Cardiac septum (tissue), 1 donor: Measurements from ENCODE around the gene PHLDA3. TPM values are rescaled to one million over a fixed set of nuclear protein-coding genes. Genes with fewer than 3 reads are reported as not detected.

Source experiments
- DNase-seq: peaks from one replicate; pipeline ENCODE4 v3.0.0-alpha.2; 2020; ENCODE audit warnings: low spot score
- intact Hi-C: fragments of 100-400 bp; cut with DNase I; formaldehyde crosslinking; loops from one replicate; pipeline ENCODE4 v1.14.0; 2022
- long read RNA-seq: library from polyadenylated mRNA; unstranded; transcript quantifications from one replicate; pipeline ENCODE4 v2.0.0, GENCODE V29; 2021
- total RNA-seq: library from RNA; stranded (reverse); fragmentation: NEBNext Ultra II Directional; extraction: Animal tissue kit (Norgen Biotek cat#: 25700); gene quantifications from one replicate; pipeline ENCODE4 v1.2.1, GENCODE V29; 2021
- donor health status: DM: no; HTN: no; CAD: no.

Gene PHLDA3
- total RNA-seq: 44.6 TPM
- long read RNA-seq, transcript PHLDA3-202 (2 exons, 2,640 nt): major isoform, 133 of 145 reads
- long read RNA-seq, partial matches to known transcripts: 0 of 145 reads
- long read RNA-seq, other reads (novel, unspliced or antisense): 11 of 145 reads

DNA sequence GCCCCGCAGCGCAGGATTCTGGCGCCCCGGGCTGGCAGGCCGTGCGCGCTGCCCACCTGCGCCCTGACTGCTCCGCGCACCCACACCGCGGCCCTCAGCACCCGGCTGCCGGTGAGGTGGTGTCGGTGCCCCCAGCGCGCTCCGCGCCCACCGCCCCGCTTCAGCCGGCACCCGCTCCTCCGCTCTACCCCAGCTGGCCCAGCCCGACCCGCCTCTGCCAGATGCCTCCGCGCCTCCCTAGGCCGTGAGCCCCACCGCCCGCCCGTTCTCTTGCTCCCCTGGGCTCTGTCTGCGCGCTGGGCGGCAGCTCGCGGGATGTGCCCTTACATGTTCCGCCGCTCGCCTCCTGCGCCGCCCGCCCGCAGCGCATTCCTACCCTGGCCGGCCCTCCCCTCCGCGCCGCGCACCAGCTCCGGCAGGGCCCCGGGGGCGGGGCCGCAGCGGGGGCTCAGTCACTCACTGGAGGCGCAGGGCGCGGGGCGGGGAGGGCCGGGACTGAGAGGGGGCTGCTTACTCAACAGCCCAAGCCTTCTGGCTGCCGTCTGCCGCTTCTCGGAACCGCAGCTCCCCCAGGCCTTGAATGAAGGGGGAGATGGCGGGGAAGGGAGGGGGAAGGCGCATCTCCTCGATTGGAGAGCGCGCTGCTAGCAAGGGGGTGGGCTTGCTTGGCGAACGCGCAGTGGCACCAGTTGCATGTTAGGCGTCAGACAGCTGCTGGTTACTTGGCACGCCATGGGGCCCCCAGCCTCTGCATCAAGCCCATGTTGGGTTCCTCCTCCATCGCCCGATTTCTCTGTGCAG lies at the start of gene PHLDA3:
TSS of gene PHLDA3 (minus strand) at position 345 of the 801 bp plus-strand sequence. CDS start 402 bp downstream, outside the sequence.
- DNase-seq: peak; percentile 90
- intact Hi-C loops: loop anchor here (2.0 kb wide), 1 partner anchor 18 kb away; no protein-coding TSS in a partner anchor

GRCh38 chr1:201518071-201518470 lies 49.1 kb upstream of the PHLDA3 start:
- intact Hi-C loops: no loop called here
- no peak for DNase-seq

DNA sequence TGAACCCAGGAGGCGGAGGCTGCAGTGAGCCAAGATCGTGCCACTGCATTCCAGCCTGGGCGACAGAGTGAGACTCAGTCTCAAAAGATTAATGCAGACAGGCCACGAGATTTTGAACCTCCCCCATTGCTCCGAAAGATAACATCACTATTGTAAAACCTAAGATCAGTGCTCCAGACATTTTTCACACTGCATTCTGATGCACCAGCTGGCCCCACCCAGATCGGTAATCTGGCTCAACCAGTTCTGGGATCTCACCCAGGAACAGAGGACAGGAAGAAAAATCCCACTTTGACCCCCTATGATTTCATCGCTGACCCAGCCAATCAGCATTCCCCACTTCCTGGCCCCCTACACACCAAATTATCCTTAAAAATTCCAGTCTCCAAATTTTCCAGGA lies 48.6 kb upstream of the PHLDA3 start:
- no peak for DNase-seq
- intact Hi-C loops: no loop called here

GRCh38 chr1:201516511-201517127 lies 47.6 kb upstream of the PHLDA3 start:
- intact Hi-C loops: no loop called here
- DNase-seq: no peak

GRCh38 chr1:201515895-201516294 lies 46.9 kb upstream of the PHLDA3 start:
- no peak for DNase-seq
- intact Hi-C loops: no loop called here

DNA sequence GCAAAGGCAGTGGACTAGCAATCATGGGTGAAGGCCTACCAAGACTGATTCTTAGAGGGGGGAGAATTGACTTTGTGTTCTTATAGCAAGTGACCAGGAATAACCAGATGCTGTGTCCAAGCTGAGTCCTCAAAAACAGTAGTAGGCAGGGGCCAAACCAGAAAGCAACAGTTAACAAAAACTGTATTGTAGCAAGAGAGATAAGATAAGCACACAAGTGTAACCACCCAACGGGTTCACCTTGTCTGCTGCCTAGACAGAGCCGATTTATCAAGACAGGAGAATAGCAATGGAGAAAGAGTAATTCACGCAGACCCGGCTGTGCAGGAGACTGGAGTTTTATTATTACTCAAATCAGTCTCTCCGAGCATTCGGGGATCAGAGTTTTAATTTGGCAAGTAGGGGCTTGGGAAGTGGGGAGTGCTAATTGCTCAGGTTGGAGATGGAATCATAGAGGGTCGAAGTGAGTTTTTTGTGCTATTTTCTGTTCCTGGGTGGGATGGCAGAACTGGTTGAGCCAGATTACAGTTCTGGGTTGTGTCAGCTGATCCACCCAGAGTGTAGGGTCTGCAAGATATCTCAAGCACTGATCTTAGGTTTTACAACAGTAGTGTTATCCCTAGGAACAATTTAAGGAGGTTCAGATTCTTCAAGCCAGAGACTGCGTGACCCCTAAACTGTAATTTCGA lies 46.2 kb upstream of the PHLDA3 start:
- DNase-seq: no peak
- intact Hi-C loops: no loop called here

- no peak for DNase-seq
Measured at GRCh38 chr1:201514466-201514865, 45.5 kb upstream of the PHLDA3 start.

DNA sequence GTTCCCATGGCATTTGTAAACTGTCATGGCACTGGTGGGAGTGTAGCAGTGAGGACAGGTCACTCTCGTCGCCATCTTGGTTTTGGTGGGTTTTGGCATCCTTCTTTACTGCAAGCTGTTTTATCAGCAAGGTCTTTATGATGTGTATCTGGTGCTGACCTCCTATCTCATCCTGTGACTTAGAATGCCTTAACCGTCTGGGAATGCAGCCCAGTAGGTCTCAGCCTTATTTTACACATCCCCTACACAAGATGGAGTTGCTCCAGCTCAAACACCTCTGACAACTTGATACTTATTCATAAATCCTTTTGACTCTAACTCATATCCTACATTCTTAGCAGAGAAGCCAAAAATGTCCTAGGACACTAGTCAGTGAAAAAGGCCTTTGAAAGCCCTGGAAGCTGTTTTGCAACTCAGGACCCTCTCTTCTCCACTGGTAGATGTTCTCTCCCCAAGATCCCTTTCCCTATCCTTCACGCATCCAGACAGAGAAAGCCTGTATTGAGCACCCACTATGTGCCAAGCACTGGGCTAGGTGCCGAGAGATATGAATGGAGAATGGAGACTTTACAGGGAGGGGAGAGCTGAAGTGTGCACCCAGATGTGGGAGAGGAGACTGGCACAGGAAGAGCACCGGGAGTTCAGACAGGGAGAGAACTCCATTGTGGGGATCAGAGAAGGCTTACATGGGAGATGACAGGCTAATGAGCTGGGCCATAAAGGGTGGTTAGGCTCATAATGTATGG lies 44.7 kb upstream of the PHLDA3 start:
- intact Hi-C loops: loop anchor here (1.0 to 2.0 kb wide), 2 partner anchors 31 to 65 kb away; no protein-coding TSS in a partner anchor
- no peak for DNase-seq

More at GRCh38 chr1:201514466-201514865, 45.5 kb upstream of the PHLDA3 start:
- intact Hi-C loops: no loop called here

GRCh38 chr1:201511941-201512539 lies 43.1 kb upstream of the PHLDA3 start:
- intact Hi-C loops: loop anchor here (2.0 kb wide), 1 partner anchor 63 kb away; no protein-coding TSS in a partner anchor
- no peak for DNase-seq

DNA sequence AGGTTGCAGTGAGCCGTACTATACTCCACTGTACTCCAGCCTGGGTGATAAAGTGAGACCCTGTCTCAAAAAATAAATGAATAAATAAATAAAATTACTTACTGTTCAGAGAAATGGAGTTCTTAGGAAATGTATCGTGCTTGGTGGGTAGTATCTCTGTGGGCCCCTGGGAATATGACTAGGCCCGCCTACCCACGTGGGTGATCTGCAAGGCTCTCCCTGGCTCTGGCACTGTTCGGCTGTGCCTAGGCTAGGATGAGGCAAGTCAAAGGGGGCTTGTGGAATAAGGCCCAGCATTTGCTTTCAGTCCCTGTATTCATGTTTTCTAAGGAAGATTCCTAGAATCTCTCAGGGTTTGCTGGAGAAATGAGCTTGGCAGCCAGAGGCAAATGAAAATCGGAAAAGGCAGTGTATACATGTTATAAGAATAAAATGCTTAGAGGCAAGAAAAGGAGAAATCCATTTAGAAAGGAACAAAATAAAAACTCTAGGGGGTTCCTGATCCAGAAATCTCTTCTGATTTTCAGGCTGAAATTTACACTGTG lies 42.5 kb upstream of the PHLDA3 start:
- intact Hi-C loops: no loop called here
- DNase-seq: no peak

DNA sequence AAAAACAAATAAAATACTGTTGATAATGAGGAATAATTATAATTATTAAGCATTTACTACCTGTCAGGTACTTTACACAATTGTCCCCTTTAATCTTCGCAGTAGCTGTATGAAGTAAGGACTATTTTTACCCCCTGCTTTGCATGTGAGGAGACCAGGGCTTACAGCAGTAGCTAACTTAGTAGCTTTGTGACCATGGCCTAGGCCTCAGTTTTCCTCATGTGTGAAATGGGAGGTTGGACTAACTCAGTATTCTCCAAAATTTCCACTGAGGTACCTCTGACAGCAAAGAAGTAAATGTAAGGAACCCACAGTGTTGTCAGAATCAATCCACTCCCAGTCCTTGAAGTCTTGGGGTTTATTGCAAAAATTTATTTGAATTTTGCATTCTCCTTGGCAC lies 41.7 kb upstream of the PHLDA3 start:
- no peak for DNase-seq
- intact Hi-C loops: no loop called here

DNA sequence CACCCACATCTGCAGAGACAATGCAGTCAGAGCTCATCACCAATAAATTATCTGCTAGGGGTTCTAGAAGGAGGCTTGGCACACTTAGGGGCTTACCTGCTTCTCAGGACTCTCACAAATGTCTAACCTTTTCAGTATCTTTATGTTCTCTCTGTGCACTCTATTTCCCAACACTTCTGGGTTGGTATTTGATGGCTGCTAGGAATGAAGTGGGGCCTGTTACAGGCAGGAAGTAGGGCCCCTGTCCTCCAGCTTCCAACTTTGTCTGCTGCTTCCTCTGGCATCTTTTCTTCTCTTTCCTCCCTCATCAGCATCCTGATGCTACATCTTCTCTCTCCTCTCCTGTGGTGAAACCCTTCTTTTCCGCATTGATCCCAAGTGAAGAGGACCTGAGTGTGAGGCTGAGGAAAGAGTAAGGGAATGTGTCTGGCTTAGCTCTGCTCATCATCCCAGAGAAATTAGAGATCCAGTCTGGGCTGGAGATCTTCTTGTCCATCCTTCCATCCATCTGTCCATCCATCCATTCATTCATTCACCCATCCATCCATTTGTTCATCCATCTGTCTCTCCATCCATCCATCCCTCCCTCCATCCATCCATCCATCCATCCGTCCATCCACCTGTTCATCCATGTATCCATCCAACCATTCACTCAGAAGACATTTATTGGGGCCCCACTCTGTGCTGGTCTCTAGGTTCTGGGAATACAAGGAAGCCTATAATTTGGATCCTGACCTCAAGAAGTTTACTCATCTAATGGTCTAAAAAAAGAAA lies 40.8 kb upstream of the PHLDA3 start:
- no peak for DNase-seq
- intact Hi-C loops: no loop called here

DNA sequence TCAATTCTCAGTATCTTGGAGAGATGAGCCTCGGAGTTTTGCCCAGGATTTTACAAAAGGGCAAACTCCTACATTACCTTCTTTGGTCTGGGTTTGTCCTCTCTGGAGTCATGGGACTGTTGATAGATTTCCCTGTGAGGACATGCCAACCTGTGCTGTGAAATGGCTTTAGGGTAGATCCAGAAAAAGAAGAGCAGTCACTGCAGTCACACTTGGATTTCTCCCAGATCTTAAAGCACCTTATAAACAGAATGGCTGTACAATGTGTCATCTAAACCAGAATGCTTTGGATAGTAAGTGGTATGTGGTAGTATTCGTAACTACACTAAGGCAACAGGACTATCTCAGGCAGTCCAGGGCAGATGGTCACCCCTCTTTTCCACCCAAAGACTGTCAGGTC lies 39.8 kb upstream of the PHLDA3 start:
- intact Hi-C loops: no loop called here
- DNase-seq: no peak

- intact Hi-C loops: no loop called here
- DNase-seq: no peak
Measured at GRCh38 chr1:201507360-201507675, 38.3 kb upstream of the PHLDA3 start.

- peak; percentile 94 for DNase-seq
- intact Hi-C loops: no loop called here
Measured at GRCh38 chr1:201506557-201507359, 37.8 kb upstream of the PHLDA3 start, which contains the start of gene CSRP1. Gene CSRP1, minus strand, starts transcription at chr1:201507123. Its CDS starts 10,820 bp downstream, at chr1:201496303.

GRCh38 chr1:201506092-201506491 lies 37.1 kb upstream of the PHLDA3 start:
- intact Hi-C loops: no loop called here
- no peak for DNase-seq

GRCh38 chr1:201505503-201505890 lies 36.5 kb upstream of the PHLDA3 start:
- no peak for DNase-seq
- intact Hi-C loops: loop anchor here (1.0 kb wide), 1 partner anchor 8 kb away; no protein-coding TSS in a partner anchor
